Omental fat pad (tissue), 4 donors: ENCODE results near the gene PPP1R18. TPM values are rescaled to one million over a fixed set of nuclear protein-coding genes. Genes with fewer than 3 reads are reported as not detected.
A peak's percentile ranks its signal among the peaks of the same experiment; 100 is the strongest.

Source experiments
- ATAC-seq: fragments of 150-250 bp; one replicate; pipeline ENCODE4 v1.9.1; 2016; ENCODE audit warnings: mild to moderate bottlenecking, moderate library complexity; ENCODE audit not compliant: low FRiP score
- DNase-seq: peaks from one replicate; pipeline ENCODE4 v3.0.0-alpha.2; 2019; ENCODE audit warnings: low spot score
- CTCF ChIP-seq, 3 donors: fragments of 450-650 bp; IDR thresholded peaks; one replicate each; pipeline ENCODE4 v1.5.1; 2016 to 2017; ENCODE audit warnings: antibody characterized with exemption in 3 of 3, mild to moderate bottlenecking in 3 of 3, moderate library complexity in 2 of 3
- small RNA-seq: library from RNA; depleted of rRNA; stranded (forward); fragments of <200 nt; gene quantifications from one replicate; pipeline ENCODE3, GENCODE V24; 2016
- total RNA-seq, 4 donors: library from RNA; depleted of rRNA; stranded (reverse); fragments of >200 nt; gene quantifications; one replicate each; pipeline ENCODE4 v1.1.0, GENCODE V29; 2016

Gene PPP1R18
- total RNA-seq, 4 donors from 2014 or later: 25.5 to 55.7 (median 43.4) TPM

- no peak for TF ChIP-seq CTCF (IDR thresholded peaks at IDR 0.05)
- ATAC-seq (no peak), DNase-seq (no peak)
Measured at GRCh38 chr6:30640481-30640880, 46.0 kb downstream of the PPP1R18 start.

DNA sequence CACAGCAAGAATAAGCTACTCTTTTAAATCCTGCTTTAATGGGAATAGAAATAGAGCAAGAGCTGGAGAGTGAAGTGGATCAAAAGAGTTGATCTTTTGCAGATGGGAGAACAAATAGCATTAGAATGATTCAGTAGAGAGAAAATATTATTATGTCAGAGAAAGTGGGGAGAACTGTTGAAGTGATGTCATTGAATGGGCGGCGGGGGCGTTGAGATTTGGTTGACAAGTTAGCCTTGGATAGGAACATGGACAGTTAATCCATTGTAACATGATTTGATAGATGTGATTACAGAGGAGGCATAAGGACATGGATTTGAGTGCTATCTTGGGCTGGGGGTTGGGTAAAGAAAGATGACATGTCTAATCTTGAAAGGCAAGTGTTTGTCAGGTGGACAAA lies 50.6 kb downstream of the PPP1R18 start:
- no peak for TF ChIP-seq CTCF (IDR thresholded peaks at IDR 0.05)
- ATAC-seq: no peak

DNA sequence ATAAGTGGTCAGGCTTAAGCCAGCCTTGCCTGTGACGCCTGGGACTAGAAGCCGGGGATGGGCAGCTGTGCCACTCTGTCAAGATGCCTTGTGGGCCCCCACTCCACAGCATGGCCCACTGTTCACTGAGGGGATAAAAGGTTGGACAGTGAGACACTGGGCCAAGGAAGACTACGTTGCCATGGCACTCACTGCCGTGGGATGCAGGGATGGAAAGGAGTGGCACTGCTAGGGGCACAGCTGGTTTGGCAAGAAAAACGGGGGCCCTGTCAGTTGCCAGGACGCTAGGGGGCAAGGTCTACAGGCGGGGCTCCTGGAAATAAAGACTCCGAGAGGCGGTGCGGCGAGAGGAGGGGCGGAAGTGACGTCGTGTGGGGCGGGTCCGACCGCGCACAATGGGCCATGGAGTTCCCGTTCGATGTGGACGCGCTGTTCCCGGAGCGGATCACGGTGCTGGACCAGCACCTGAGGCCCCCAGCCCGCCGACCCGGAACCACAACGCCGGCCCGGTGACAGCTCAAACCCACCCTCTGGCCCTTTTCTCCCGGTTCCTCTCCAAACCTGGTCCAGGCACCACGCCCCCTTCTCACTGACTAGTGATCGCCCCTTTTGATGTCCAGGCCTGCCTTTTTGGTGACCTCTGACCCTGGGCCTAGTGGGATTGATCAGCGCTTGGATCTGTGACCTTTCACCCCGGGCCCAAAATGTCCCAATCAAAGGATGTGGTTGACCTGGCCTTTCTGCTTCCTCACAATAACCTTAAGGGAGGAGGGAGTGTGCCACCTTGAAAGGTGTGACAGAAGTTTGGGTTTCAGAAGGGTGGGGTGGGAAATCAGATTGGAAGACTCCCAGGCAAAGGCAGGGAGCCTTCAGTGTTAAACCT lies 59.7 kb downstream of the PPP1R18 start, which contains the start of gene ATAT1:
Gene ATAT1, plus strand, starts transcription at position 391 of the 883 bp plus-strand sequence.
- DNase-seq: peak; percentile 79
- TF ChIP-seq CTCF (IDR thresholded peaks at IDR 0.05): no peak
- peak; percentile 86 for ATAC-seq

More for the DNA sequence above, 50.6 kb downstream of the PPP1R18 start:
- DNase-seq: no peak

Small RNA genes lying within 50 kb of the gene (small RNA-seq; reads per million reads assigned to genes)
- gene RF00019: not detected

Other genes with a start within 250 kb of the PPP1R18 start
- gene HLA-E, start 197.1 kb downstream of the PPP1R18 start, total RNA-seq: 1,000 to 10,000 TPM in 1 of 4 donors, 100 to 1,000 TPM in 3; 562 to 1,653 (median 781) TPM
- 10 to 100 TPM; 40.1 to 50.6 (median 43.7) TPM for gene GNL1, start 130.2 kb downstream of the PPP1R18 start, total RNA-seq
- 10 to 100 TPM in 1 of 4 donors, 1 to 10 TPM in 3; 5.0 to 10.4 (median 7.5) TPM for gene PRR3, start 129.3 kb downstream of the PPP1R18 start, total RNA-seq
- gene ABCF1, start 115.2 kb downstream of the PPP1R18 start, total RNA-seq: 10 to 100 TPM; 34.4 to 86.0 (median 51.1) TPM
- gene PPP1R10, start 69.4 kb downstream of the PPP1R18 start, total RNA-seq: 10 to 100 TPM; 26.3 to 89.4 (median 42.0) TPM
- gene MRPS18B, start 68.8 kb downstream of the PPP1R18 start, total RNA-seq: 10 to 100 TPM; 35.7 to 67.4 (median 43.0) TPM
- gene ATAT1, start 59.8 kb downstream of the PPP1R18 start, total RNA-seq: 1 to 10 TPM; 3.2 to 7.1 (median 5.8) TPM
- 10 to 100 TPM in 1 of 4 donors, 1 to 10 TPM in 3; 4.7 to 11.2 (median 7.3) TPM for gene C6orf136, start 39.5 kb downstream of the PPP1R18 start, total RNA-seq
- gene DHX16, start 13.6 kb downstream of the PPP1R18 start, total RNA-seq: 10 to 100 TPM; 19.5 to 28.1 (median 24.3) TPM
- 1 to 10 TPM; 2.9 to 5.8 (median 3.7) TPM for gene NRM, start 4.3 kb upstream of the PPP1R18 start, total RNA-seq
- gene MDC1, start 30.6 kb upstream of the PPP1R18 start, total RNA-seq: 10 to 100 TPM in 1 of 4 donors, 1 to 10 TPM in 3; 6.2 to 15.0 (median 7.2) TPM
- gene TUBB, start 33.7 kb upstream of the PPP1R18 start, total RNA-seq: 100 to 1,000 TPM; 229 to 281 (median 256) TPM
- 100 to 1,000 TPM in 3 of 4 donors, 10 to 100 TPM in 1; 90.2 to 156 (median 142) TPM for gene FLOT1, start 56.0 kb upstream of the PPP1R18 start, total RNA-seq
- gene IER3, start 57.9 kb upstream of the PPP1R18 start, total RNA-seq: 100 to 1,000 TPM in 1 of 4 donors, 10 to 100 TPM in 2, 1 to 10 TPM in 1; 6.8 to 224 (median 43.4) TPM
- 10 to 100 TPM in 3 of 4 donors, 1 to 10 TPM in 1; 9.9 to 77.3 (median 48.7) TPM for gene DDR1, start 197.9 kb upstream of the PPP1R18 start, total RNA-seq
- gene GTF2H4, start 221.6 kb upstream of the PPP1R18 start, total RNA-seq: 10 to 100 TPM; 10.3 to 22.2 (median 14.7) TPM
- 10 to 100 TPM; 14.0 to 18.8 (median 16.6) TPM for gene VARS2, start 227.6 kb upstream of the PPP1R18 start, total RNA-seq
- not detected for gene SFTA2, start 245.5 kb upstream of the PPP1R18 start, total RNA-seq